CD4-positive, alpha-beta T cell treated with Interleukin-10 for 1 hour (primary cell): ENCODE data around the gene KARS1.

Experiments used
- DNase-seq: peaks from one replicate; pipeline ENCODE4 v3.0.0-alpha.2; 2020

The KARS1 gene

GRCh38 chr16:75578725-75579124 lies 68.7 kb downstream of the KARS1 start:
- no peak for DNase-seq

- no peak for DNase-seq
Observed at GRCh38 chr16:75578212-75578611, 69.3 kb downstream of the KARS1 start.
